Endothelial cell of umbilical vein (primary cell): ENCODE measurements around the gene ANKRD13D. TPM values are rescaled to one million over a fixed set of nuclear protein-coding genes. Genes with fewer than 3 reads are reported as not detected.

Source experiments
- BruUV-seq: library from RNA; stranded (reverse); fragments of 400-500 nt; replicated peaks from 2 replicates; lab custom pipeline; 2021; lab: Mats Ljungman, UMichigan
- CTCF ChIA-PET: fragments of 300-600, 350-600 bp; sonication (Branson Sonifier 250); formaldehyde crosslinking; loops from one replicate; lab custom pipeline; 2021; ENCODE audit warnings: antibody characterized with exemption, inconsistent platforms; lab: Charles Lee
- POLR2A ChIA-PET: fragments of 300-600, 350-600 bp; sonication (Branson Sonifier 250); formaldehyde crosslinking; loops from one replicate; lab custom pipeline; 2021; ENCODE audit warnings: antibody characterized with exemption, inconsistent platforms; lab: Charles Lee
- DNase-seq: peaks from one replicate; pipeline ENCODE4 v3.0.0-alpha.2; 2011; ENCODE audit warnings: low read depth, low spot score
- FAIRE-seq: peaks from 2 replicates; lab custom pipeline; 2011; peaks lifted over from hg19 to GRCh38; lab: Jason Lieb, UNC
- H2AFZ ChIP-seq: 2 replicates; pipeline ENCODE4 v1.6.0; 2012; ENCODE audit warnings: low read depth, low read length, control low read depth, inconsistent platforms
- H3K27ac ChIP-seq: 2 replicates; pipeline ENCODE4 v1.5.1; 2011; ENCODE audit warnings: low read depth, mild to moderate bottlenecking, control low read depth, low read length, moderate library complexity; ENCODE audit not compliant: insufficient read depth
- H3K27me3 ChIP-seq, 2 experiments: 2 replicates each; pipeline versions ENCODE4 v1.6.0 to v1.6.1; 2011; ENCODE audit warnings: low read length in 2 of 2, mixed read lengths in 1 of 2; ENCODE audit not compliant: control insufficient read depth in 2 of 2, insufficient read depth in 2 of 2
- H3K36me3 ChIP-seq, 2 experiments: 2 replicates in 1 of 2; 3 replicates in 1 of 2; pipeline ENCODE4 v1.5.1; 2011; ENCODE audit warnings: low read length in 2 of 2, mild to moderate bottlenecking in 1 of 2, moderate library complexity in 1 of 2; ENCODE audit not compliant: control insufficient read depth in 2 of 2, insufficient read depth in 2 of 2; ENCODE audit errors: extremely low read depth in 1 of 2
- H3K4me1 ChIP-seq: 3 replicates; pipeline ENCODE4 v1.5.1; 2011; ENCODE audit warnings: mild to moderate bottlenecking, low read length; ENCODE audit not compliant: control insufficient read depth, insufficient read depth; ENCODE audit errors: extremely low read depth
- H3K4me2 ChIP-seq: 2 replicates; pipeline ENCODE4 v1.6.1; 2011; ENCODE audit warnings: low read length, control low read depth, mixed read lengths; ENCODE audit not compliant: insufficient read depth
- H3K4me3 ChIP-seq, 3 experiments: fragments of 200-600 bp in 1 of 3; sonication (generic), shearing (Covaris generic) in 1 of 3; replicated peaks in 1 of 3; 2 replicates each; pipeline ENCODE4 v1.5.1; 2011 to 2016; ENCODE audit warnings: control low read depth in 3 of 3, low read length in 3 of 3, mild to moderate bottlenecking in 2 of 3, inconsistent platforms in 1 of 3, low read depth in 1 of 3, moderate library complexity in 1 of 3; ENCODE audit not compliant: insufficient read depth in 1 of 3
- H3K79me2 ChIP-seq: 2 replicates; pipeline ENCODE4 v1.6.0; 2012; ENCODE audit warnings: low read length, inconsistent platforms; ENCODE audit not compliant: control insufficient read depth, insufficient read depth
- H3K9ac ChIP-seq: replicated peaks from 2 replicates; pipeline ENCODE3; 2011; ENCODE audit warnings: low read length, control low read depth; ENCODE audit not compliant: insufficient read depth; ENCODE audit errors: extremely low read depth
- H3K9me1 ChIP-seq: replicated peaks from 3 replicates; pipeline ENCODE4 v1.6.0; 2011; ENCODE audit warnings: mild to moderate bottlenecking, low read length; ENCODE audit not compliant: control insufficient read depth, insufficient read depth; ENCODE audit errors: extremely low read depth
- H3K9me3 ChIP-seq: replicated peaks from 2 replicates; pipeline ENCODE4 v1.5.1; 2012; ENCODE audit warnings: low read length, inconsistent platforms; ENCODE audit not compliant: control insufficient read depth, insufficient read depth
- H4K20me1 ChIP-seq: replicated peaks from 2 replicates; pipeline ENCODE3; 2011; ENCODE audit warnings: mild to moderate bottlenecking, low read length; ENCODE audit not compliant: control insufficient read depth, insufficient read depth; ENCODE audit errors: extremely low read depth
- CTCF ChIP-seq, 2 donors: IDR thresholded peaks; 1 replicate in 1 of 2; 2 replicates in 1 of 2; pipeline ENCODE4 v1.5.1; 2011; ENCODE audit warnings: low read length in 2 of 2, mild to moderate bottlenecking in 2 of 2, moderate library complexity in 2 of 2, control low read depth in 1 of 2, inconsistent platforms in 1 of 2, low read depth in 1 of 2; ENCODE audit not compliant: insufficient read depth in 1 of 2; ENCODE audit errors: extremely low read depth in 1 of 2
- EZH2 ChIP-seq: IDR thresholded peaks from 2 replicates; pipeline ENCODE4 v1.6.1; 2012; ENCODE audit warnings: borderline replicate concordance, low read depth, mild to moderate bottlenecking, moderate library complexity, low read length, inconsistent platforms; ENCODE audit not compliant: severe bottlenecking
- FOS ChIP-seq: IDR thresholded peaks from 2 replicates; pipeline ENCODE4 v1.6.1; 2011; ENCODE audit warnings: mild to moderate bottlenecking, low read length, moderate library complexity, borderline replicate concordance; ENCODE audit not compliant: insufficient read depth
- GATA2 ChIP-seq: IDR thresholded peaks from 2 replicates; pipeline ENCODE4 v1.7.0; 2011; ENCODE audit warnings: low read depth, mild to moderate bottlenecking, moderate library complexity, mixed read lengths, low read length; ENCODE audit not compliant: insufficient read length, insufficient read depth
- JUN ChIP-seq: IDR thresholded peaks from 2 replicates; pipeline ENCODE4 v1.6.1; 2011; ENCODE audit warnings: borderline replicate concordance, low read depth; ENCODE audit not compliant: insufficient read length, insufficient read depth
- MAX ChIP-seq: IDR thresholded peaks from 2 replicates; pipeline ENCODE4 v1.6.1; 2011; ENCODE audit not compliant: insufficient read depth, insufficient read length
- MYC ChIP-seq: IDR thresholded peaks from one replicate; pipeline ENCODE4 v1.6.1; 2011; ENCODE audit warnings: mild to moderate bottlenecking, low read depth, low read length
- POLR2A ChIP-seq: IDR thresholded peaks from 2 replicates; pipeline ENCODE4 v1.6.1; 2012; ENCODE audit warnings: low read depth, mild to moderate bottlenecking, control low read depth, low read length
- POLR2AphosphoS5 ChIP-seq: IDR thresholded peaks from 2 replicates; pipeline ENCODE4 v1.6.1; 2012; ENCODE audit warnings: low read depth, mild to moderate bottlenecking, control low read depth, low read length, moderate library complexity; ENCODE audit not compliant: insufficient read depth
- dilution Hi-C: fragments of 300-500 bp; cut with MboI; formaldehyde crosslinking; loops from one replicate; pipeline ENCODE4 v1.15.0; 2019; ENCODE audit warnings: low sequenced_read_pairs; ENCODE audit not compliant: extremely low pct_ligation_motif_present
- intact Hi-C: fragments of 100-400 bp; cut with micrococcal nuclease; formaldehyde crosslinking; loops from one replicate; pipeline ENCODE4 v1.10.0; 2022
- polyA plus RNA-seq, 4 experiments: library from polyadenylated mRNA; depleted of rRNA in 3 of 4; stranded (reverse) in 3 of 4; unstranded in 1 of 4; fragments of >200 nt; gene quantifications; 2 replicates each; pipeline versions ENCODE4 v1.2.1 to v1.2.3, GENCODE V29; 2011 to 2012; ENCODE audit warnings: missing spikeins in 1 of 4
- total RNA-seq: library from RNA; stranded (reverse); gene quantifications from 2 replicates; pipeline ENCODE4 v1.2.3, GENCODE V29; 2021

Gene ANKRD13D
- total and polyA plus RNA-seq, 2 donors (not counting 3 experiments of a cell fraction or from before 2014, with no cell fraction given): 43.5 to 57.5 TPM

DNA sequence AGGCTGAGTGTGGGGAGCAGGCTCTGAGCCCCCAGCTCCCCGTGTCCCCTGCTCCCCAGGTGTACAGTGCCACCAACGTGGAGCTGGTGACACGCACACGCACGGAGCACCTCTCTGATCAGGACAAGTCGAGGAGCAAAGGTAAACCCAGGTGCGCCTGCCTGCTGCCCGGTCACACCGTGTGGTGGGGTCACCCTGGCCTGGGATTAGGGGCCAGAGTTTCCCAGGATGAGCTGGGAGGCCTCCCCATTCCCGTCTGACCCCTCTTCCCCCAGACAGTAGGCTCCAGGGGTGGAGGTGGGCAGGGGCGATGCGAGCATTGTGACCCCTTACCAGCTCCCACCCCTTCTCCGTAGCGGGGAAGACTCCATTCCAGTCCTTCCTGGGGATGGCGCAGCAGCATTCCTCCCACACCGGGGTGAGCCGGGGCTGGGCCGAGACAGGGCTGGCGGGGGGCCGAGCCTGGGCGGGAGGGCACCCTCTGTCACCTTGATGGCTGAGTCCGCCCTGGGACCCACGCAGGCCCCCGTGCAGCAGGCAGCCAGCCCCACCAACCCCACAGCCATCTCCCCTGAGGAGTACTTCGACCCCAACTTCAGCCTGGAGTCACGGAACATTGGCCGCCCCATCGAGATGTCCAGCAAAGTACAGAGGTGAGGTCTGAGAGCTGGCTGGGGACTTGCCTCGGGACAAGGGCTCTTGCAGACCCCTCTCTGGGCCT lies 10.5 kb downstream of the ANKRD13D start:
- TF ChIP-seq MYC: no peak
- no peak for TF ChIP-seq POLR2A
- TF ChIP-seq MAX: no peak
- no peak for TF ChIP-seq GATA2
- no peak for TF ChIP-seq FOS
- TF ChIP-seq JUN: no peak
- no peak for TF ChIP-seq EZH2
- TF ChIP-seq CTCF (IDR thresholded peaks at IDR 0.05; ENCODE audit: extremely low read depth in 1 of 2, insufficient read depth in 1 of 2, low read depth in 1 of 2, low read length in 2 of 2): no peak
- no peak for TF ChIP-seq POLR2AphosphoS5
- Histone ChIP-seq H3K9me1 (no peaks in the 10 kb centered on the region), H3K27ac (no peak overlapping the region), H3K79me2 (peaks cover 11% of the 10 kb centered on the region), H3K4me1 (peaks cover 3% of the 10 kb centered on the region), H4K20me1 (no peaks in the 10 kb centered on the region), H3K9ac (no peak overlapping the region), H2AFZ (no peak overlapping the region), H3K27me3 (no peaks in the 10 kb centered on the region), H3K36me3 (peaks cover 3 to 27% of the 10 kb centered on the region in 2 experiments), H3K4me3 (no peak overlapping the region), H3K4me2 (no peak overlapping the region), H3K9me3 (no peaks in the 10 kb centered on the region)
- DNase-seq (no peak), FAIRE-seq (no peak)
- ChIA-PET CTCF (no interaction called here), POLR2A (no interaction called here)
- dilution Hi-C loops (no loop called here), intact Hi-C loops (no loop called here)
- BruUV-seq: no TSS peak
